ENCODE results near the gene PCDHGA6.

PCDHGA6 gene

GRCh38 chr5:141422742-141423291, 49.1 kb downstream of the PCDHGA6 start:
- FAIRE-seq = no peak

- no peak for FAIRE-seq
Measured at GRCh38 chr5:141427783-141428426, 54.2 kb downstream of the PCDHGA6 start.
